Lower leg skin (tissue), 4 donors: ENCODE results near the gene FBLIM1. TPM values are rescaled to one million over a fixed set of nuclear protein-coding genes. Genes with fewer than 3 reads are reported as not detected.

ENCODE experiments used
- DNase-seq, 2 donors: peaks; one replicate each; pipeline ENCODE4 v3.0.0-alpha.2; 2019; ENCODE audit warnings: low spot score in 2 of 2
- H3K4me3 ChIP-seq: fragments of 200-600 bp; sonication (generic); 2 replicates; pipeline ENCODE4 v1.5.1; 2017; ENCODE audit warnings: mild to moderate bottlenecking, low read depth; ENCODE audit not compliant: poor library complexity, severe bottlenecking
- CTCF ChIP-seq, 3 donors: fragments of 450-650 bp; IDR thresholded peaks; one replicate each; pipeline ENCODE4 v1.5.1; 2016; ENCODE audit warnings: antibody characterized with exemption in 3 of 3, mild to moderate bottlenecking in 3 of 3, moderate library complexity in 2 of 3
- POLR2A ChIP-seq, 2 donors: fragments of 450-650 bp; IDR thresholded peaks; one replicate each; pipeline ENCODE4 v1.6.1; 2016 to 2017; ENCODE audit warnings: antibody characterized with exemption in 2 of 2, mild to moderate bottlenecking in 1 of 2, moderate library complexity in 1 of 2
- WGBS, 2 donors: methylation state at CpG; one replicate each; pipeline ENCODE4 v1.1.5; 2018; 5-methylcytosine and 5-hydroxymethylcytosine counted together
- intact Hi-C: fragments of 100-400 bp; cut with DNase I; formaldehyde crosslinking; loops from one replicate; pipeline ENCODE4 v1.15.0; 2023; ENCODE audit warnings: low total_unique reads
- total RNA-seq, 4 donors: library from RNA; depleted of rRNA; stranded (reverse); fragments of >200 nt; gene quantifications; one replicate each; pipeline ENCODE4 v1.1.0, GENCODE V29; 2016

Gene FBLIM1
- total RNA-seq, 4 donors from 2014 or later: 11.5 to 41.7 (median 17.7) TPM

GRCh38 chr1:15796086-15796462 lies 37.5 kb downstream of the FBLIM1 start:
- WGBS, 2 donors: 96% methylated on average over 2 of the region's 2 CpGs

GRCh38 chr1:15797614-15798390 lies 39.2 kb downstream of the FBLIM1 start:
- TF ChIP-seq POLR2A (IDR thresholded peaks at IDR 0.05) (no peak), CTCF (IDR thresholded peaks at IDR 0.05) (no peak)
- no peak overlapping the region for H3K4me3 ChIP-seq
- intact Hi-C loops: no loop called here
- WGBS, 2 donors: 69 to 70% methylated on average over 14 of the region's 14 CpGs
- DNase-seq: no peak

More at GRCh38 chr1:15796086-15796462, 37.5 kb downstream of the FBLIM1 start:
- intact Hi-C loops: no loop called here
- H3K4me3 ChIP-seq: no peak overlapping the region
- TF ChIP-seq POLR2A (IDR thresholded peaks at IDR 0.05) (no peak), CTCF (IDR thresholded peaks at IDR 0.05) (no peak)
- DNase-seq: no peak

- WGBS, 2 donors: 24 to 28% methylated on average over 9 of the region's 9 CpGs
- TF ChIP-seq CTCF (IDR thresholded peaks at IDR 0.05) (no peak), POLR2A (IDR thresholded peaks at IDR 0.05) (no peak)
- intact Hi-C loops: no loop called here
- no peak overlapping the region for H3K4me3 ChIP-seq
- DNase-seq: peak; percentile 76 to 93
These were observed 40.6 kb downstream of the FBLIM1 start for GRCh38 chr1:15799004-15799867.

- DNase-seq: peak; percentile 48 to 87
- intact Hi-C loops: no loop called here
- TF ChIP-seq POLR2A (IDR thresholded peaks at IDR 0.05) (no peak), CTCF (IDR thresholded peaks at IDR 0.05) (no peak)
- 12 to 39% methylated on average over 19 to 22 of the region's 22 CpGs for WGBS, 2 donors
- no peak overlapping the region for H3K4me3 ChIP-seq
These were observed 41.6 kb downstream of the FBLIM1 start for GRCh38 chr1:15799928-15800835.

GRCh38 chr1:15802234-15802965 lies 43.8 kb downstream of the FBLIM1 start:
- intact Hi-C loops: no loop called here
- DNase-seq: no peak
- H3K4me3 ChIP-seq: no peak overlapping the region
- no peak for TF ChIP-seq CTCF (IDR thresholded peaks at IDR 0.05)
- TF ChIP-seq POLR2A (IDR thresholded peaks at IDR 0.05): no peak
- 85 to 86% methylated on average over 17 of the region's 17 CpGs for WGBS, 2 donors
